ENCODE data around the gene ASIC1.
"Not testable (repeated sequence)": the region's sequence is repeated elsewhere in the genome, so short reads cannot be mapped to it uniquely, and the experiment has no call there.

ASIC1 gene

GRCh38 chr12:50077099-50077498 lies 19.7 kb downstream of the ASIC1 start:
- no peak overlapping the region for H3K4me3 ChIP-seq (ENCODE audit: low read length)
- DNase-seq (ENCODE audit: low read depth, low spot score), result no peak

GRCh38 chr12:50078281-50078680 lies 20.9 kb downstream of the ASIC1 start:
- no peak for DNase-seq (ENCODE audit: low read depth, low spot score)
- no peak overlapping the region for H3K4me3 ChIP-seq (ENCODE audit: low read length)

GRCh38 chr12:50079771-50080170 lies 22.4 kb downstream of the ASIC1 start:
- no peak for DNase-seq (ENCODE audit: low read depth, low spot score)
- H3K4me3 ChIP-seq (ENCODE audit: low read length), result no peak overlapping the region

- no peak overlapping the region for H3K4me3 ChIP-seq (ENCODE audit: low read length)
- DNase-seq (ENCODE audit: low read depth, low spot score), result no peak
Observed at GRCh38 chr12:50081096-50081808, 23.9 kb downstream of the ASIC1 start.

- no peak for DNase-seq (ENCODE audit: low read depth, low spot score)
- no peak overlapping the region for H3K4me3 ChIP-seq (ENCODE audit: low read length)
Observed at GRCh38 chr12:50082644-50083043, 25.2 kb downstream of the ASIC1 start.

- no peak for DNase-seq (ENCODE audit: low read depth, low spot score)
- no peak overlapping the region for H3K4me3 ChIP-seq (ENCODE audit: low read length)
Observed at GRCh38 chr12:50083301-50083700, 25.9 kb downstream of the ASIC1 start.

GRCh38 chr12:50084409-50084774 lies 27.0 kb downstream of the ASIC1 start:
- DNase-seq (ENCODE audit: low read depth, low spot score), result not testable (repeated sequence)
- H3K4me3 ChIP-seq (ENCODE audit: low read length), result peak overlapping the region; percentile 93

GRCh38 chr12:50084775-50085614 lies 27.6 kb downstream of the ASIC1 start, which contains the start of gene SMARCD1:
Gene SMARCD1 (plus strand): TSS chr12:50085342. CDS start chr12:50085370, 28 bp downstream.
- peak; percentile 93 for DNase-seq (ENCODE audit: low read depth, low spot score)
- H3K4me3 ChIP-seq (ENCODE audit: low read length), result peak within 1 kb of the TSS; percentile 93

- H3K4me3 ChIP-seq (ENCODE audit: low read length), result peak overlapping the region; percentile 93
- DNase-seq (ENCODE audit: low read depth, low spot score), result peak; percentile 48
Observed at GRCh38 chr12:50085615-50086072, 28.2 kb downstream of the ASIC1 start.

- DNase-seq (ENCODE audit: low read depth, low spot score), result no peak
- H3K4me3 ChIP-seq (ENCODE audit: low read length), result peak overlapping the region; percentile 93
Observed at GRCh38 chr12:50086148-50086547, 28.8 kb downstream of the ASIC1 start.

- no peak for DNase-seq (ENCODE audit: low read depth, low spot score)
- no peak overlapping the region for H3K4me3 ChIP-seq (ENCODE audit: low read length)
Observed at GRCh38 chr12:50087151-50087550, 29.8 kb downstream of the ASIC1 start.

- DNase-seq (ENCODE audit: low read depth, low spot score), result no peak
- H3K4me3 ChIP-seq (ENCODE audit: low read length), result no peak overlapping the region
Observed at GRCh38 chr12:50087995-50088394, 30.6 kb downstream of the ASIC1 start.

- no peak overlapping the region for H3K4me3 ChIP-seq (ENCODE audit: low read length)
- DNase-seq (ENCODE audit: low read depth, low spot score), result peak; percentile 63
Observed at GRCh38 chr12:50088577-50089335, 31.4 kb downstream of the ASIC1 start.

GRCh38 chr12:50089730-50090129 lies 32.3 kb downstream of the ASIC1 start:
- no peak overlapping the region for H3K4me3 ChIP-seq (ENCODE audit: low read length)
- no peak for DNase-seq (ENCODE audit: low read depth, low spot score)

- H3K4me3 ChIP-seq (ENCODE audit: low read length), result no peak overlapping the region
- DNase-seq (ENCODE audit: low read depth, low spot score), result no peak
Observed at GRCh38 chr12:50090391-50090790, 33.0 kb downstream of the ASIC1 start.

GRCh38 chr12:50097952-50098351 lies 40.6 kb downstream of the ASIC1 start:
- H3K4me3 ChIP-seq (ENCODE audit: low read length), result no peak overlapping the region
- no peak for DNase-seq (ENCODE audit: low read depth, low spot score)

GRCh38 chr12:50099302-50100008 lies 42.1 kb downstream of the ASIC1 start:
- DNase-seq (ENCODE audit: low read depth, low spot score), result no peak
- no peak overlapping the region for H3K4me3 ChIP-seq (ENCODE audit: low read length)

- no peak overlapping the region for H3K4me3 ChIP-seq (ENCODE audit: low read length)
- no peak for DNase-seq (ENCODE audit: low read depth, low spot score)
Observed at GRCh38 chr12:50100561-50100960, 43.2 kb downstream of the ASIC1 start.

- H3K4me3 ChIP-seq (ENCODE audit: low read length), result no peak overlapping the region
- no peak for DNase-seq (ENCODE audit: low read depth, low spot score)
Observed at GRCh38 chr12:50101663-50102062, 44.3 kb downstream of the ASIC1 start.
